ENCODE measurements around the gene STRN3.

DNA sequence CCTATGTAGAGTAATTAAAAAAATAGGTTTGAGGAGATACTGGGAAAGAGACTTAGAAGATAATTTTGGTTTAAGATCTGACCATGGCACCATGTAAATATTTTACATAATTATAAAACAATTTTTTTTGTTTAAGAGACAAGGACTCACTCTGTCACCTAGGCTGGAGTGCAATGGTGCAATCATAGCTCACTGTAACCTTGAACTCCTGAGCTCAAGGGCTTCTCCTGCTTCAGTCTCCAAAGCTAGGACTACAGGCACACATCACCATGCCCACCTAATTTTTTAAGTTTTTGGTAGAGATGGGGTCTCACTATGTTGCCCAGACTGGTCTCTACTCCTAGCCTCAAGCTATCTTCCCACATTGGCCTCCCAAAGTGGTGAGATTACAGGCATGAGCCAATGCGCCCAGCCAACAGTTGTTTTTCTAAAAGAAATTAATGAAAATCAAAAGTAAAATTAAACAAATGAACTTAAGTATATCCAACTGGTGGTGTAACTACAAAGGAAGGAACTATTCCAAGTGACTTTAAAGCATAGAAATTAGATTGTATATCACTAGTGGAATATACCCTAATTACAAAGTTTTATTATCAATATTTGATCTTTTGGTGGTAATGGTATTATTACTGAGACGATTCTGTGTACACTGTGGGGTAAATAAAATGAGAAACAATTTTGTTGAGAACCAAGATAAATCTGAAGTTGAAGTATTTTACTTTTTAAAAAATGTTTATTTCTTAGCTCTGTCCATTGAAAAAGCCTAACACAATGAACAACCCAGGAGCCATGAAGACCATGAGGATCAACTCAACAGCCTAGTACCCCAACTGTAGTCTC, 122.7 kb downstream of the STRN3 start:
- TF ChIP-seq, protein P1, sequence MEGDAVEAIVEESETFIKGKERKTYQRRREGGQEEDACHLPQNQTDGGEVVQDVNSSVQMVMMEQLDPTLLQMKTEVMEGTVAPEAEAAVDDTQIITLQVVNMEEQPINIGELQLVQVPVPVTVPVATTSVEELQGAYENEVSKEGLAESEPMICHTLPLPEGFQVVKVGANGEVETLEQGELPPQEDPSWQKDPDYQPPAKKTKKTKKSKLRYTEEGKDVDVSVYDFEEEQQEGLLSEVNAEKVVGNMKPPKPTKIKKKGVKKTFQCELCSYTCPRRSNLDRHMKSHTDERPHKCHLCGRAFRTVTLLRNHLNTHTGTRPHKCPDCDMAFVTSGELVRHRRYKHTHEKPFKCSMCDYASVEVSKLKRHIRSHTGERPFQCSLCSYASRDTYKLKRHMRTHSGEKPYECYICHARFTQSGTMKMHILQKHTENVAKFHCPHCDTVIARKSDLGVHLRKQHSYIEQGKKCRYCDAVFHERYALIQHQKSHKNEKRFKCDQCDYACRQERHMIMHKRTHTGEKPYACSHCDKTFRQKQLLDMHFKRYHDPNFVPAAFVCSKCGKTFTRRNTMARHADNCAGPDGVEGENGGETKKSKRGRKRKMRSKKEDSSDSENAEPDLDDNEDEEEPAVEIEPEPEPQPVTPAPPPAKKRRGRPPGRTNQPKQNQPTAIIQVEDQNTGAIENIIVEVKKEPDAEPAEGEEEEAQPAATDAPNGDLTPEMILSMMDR (IDR thresholded peaks at IDR 0.05 in 8 of 11, conservative IDR thresholded peaks at IDR 0.05 in 3 of 11), result no peak
- TF ChIP-seq POLR2A (IDR thresholded peaks at IDR 0.05), result no peak
- TF ChIP-seq POLR2AphosphoS5 (IDR thresholded peaks at IDR 0.05), result no peak

All from spleen (tissue), 7 donors.